ENCODE results near the gene FAM20B.
A peak's percentile ranks its signal among the peaks of the same experiment; 100 is the strongest.
"Not testable (repeated sequence)": the region's sequence is repeated elsewhere in the genome, so short reads cannot be mapped to it uniquely, and the experiment has no call there.

FAM20B gene

DNA sequence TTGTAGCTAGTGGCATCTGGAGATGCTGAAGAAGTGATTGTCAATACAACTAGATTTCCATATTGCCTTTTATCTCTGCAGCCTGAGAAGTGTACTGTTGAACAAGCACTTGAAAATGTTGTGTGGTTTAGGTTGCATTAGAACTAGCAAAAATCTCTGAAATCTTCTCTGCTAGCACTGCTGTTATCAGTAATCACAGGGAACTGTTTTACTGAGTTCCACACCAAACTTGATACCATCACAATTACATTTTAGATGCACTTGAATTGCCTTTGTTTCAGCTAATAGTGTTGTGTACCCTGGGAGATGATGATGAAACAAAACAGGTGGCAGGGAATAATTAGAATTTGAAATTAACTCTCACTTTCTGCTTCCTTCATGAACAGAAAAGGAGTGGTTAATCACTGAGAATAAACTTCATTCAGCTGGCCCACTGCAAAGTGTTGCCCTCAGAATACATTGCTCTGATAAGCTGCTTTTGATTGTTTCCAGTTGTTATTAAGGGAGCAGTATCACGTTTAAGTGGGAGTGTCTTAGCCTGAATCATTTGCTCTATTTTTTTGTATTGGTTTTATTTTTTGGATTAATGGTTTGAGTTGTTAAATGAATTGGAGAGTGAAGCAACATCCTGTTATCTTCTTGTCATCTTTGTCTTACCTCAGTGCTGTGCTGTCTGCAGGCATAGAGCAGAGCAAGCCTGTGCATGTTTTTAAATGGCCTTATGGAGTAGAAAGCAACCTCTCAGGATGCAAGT lies 13.0 kb downstream of the FAM20B start:
- whole genome bisulfite sequencing: 70% methylated on average over 1 of the region's 1 CpG
- Histone ChIP-seq H3K27me3 (ENCODE audit: insufficient read depth, low read length) (no peaks in the 10 kb centered on the region), H3K9ac (ENCODE audit: low read depth, low read length) (no peak overlapping the region), H3K9me3 (ENCODE audit: insufficient read depth, low read depth, low read length) (no peaks in the 10 kb centered on the region), H3K4me1 (ENCODE audit: insufficient read depth, low read length) (peaks cover 21% of the 10 kb centered on the region), H3K36me3 (ENCODE audit: insufficient read depth, low read length) (no peaks in the 10 kb centered on the region), H3K4me3 (ENCODE audit: low read length) (no peak overlapping the region), H3K27ac (ENCODE audit: low read depth, low read length) (0 out of 2 replicates have a peak overlapping the region, but pooled peaks have one; percentile 30)

- not testable (repeated sequence) for H3K9ac ChIP-seq (ENCODE audit: low read depth, low read length); H3K4me3 ChIP-seq (ENCODE audit: low read length); H3K27me3 ChIP-seq (ENCODE audit: insufficient read depth, low read length); H3K9me3 ChIP-seq (ENCODE audit: insufficient read depth, low read depth, low read length); H3K36me3 ChIP-seq (ENCODE audit: insufficient read depth, low read length); H3K27ac ChIP-seq (ENCODE audit: low read depth, low read length)
- WGBS: 85% methylated on average over 6 of the region's 9 CpGs
- peaks cover 13% of the 10 kb centered on the region for H3K4me1 ChIP-seq (ENCODE audit: insufficient read depth, low read length)
Measured at GRCh38 chr1:179039502-179040174, 13.9 kb downstream of the FAM20B start.

DNA sequence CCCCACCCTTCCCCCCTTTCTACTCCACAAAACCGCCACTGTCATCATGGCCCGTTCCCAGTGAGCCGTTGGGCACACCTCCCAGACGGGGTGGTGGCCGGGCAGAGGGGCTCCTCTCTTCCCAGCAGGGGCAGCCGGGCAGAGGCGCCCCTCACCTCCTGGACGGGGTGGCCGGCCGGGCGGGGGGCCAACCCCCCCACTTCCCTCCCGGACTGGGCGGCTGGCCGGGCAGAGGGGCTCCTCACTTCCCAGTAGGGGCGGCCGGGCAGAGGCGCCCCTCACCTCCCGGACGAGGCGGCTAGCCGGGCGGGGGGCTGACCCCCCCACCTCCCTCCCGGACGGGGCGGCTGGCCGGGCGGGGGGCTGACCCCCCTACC lies 14.5 kb downstream of the FAM20B start:
- H3K4me1 ChIP-seq (ENCODE audit: insufficient read depth, low read length); H3K27ac ChIP-seq (ENCODE audit: low read depth, low read length); H3K9me3 ChIP-seq (ENCODE audit: insufficient read depth, low read depth, low read length); H3K27me3 ChIP-seq (ENCODE audit: insufficient read depth, low read length); H3K9ac ChIP-seq (ENCODE audit: low read depth, low read length); H3K36me3 ChIP-seq (ENCODE audit: insufficient read depth, low read length); H3K4me3 ChIP-seq (ENCODE audit: low read length): not testable (repeated sequence)
- WGBS: 94% methylated on average over 27 of the region's 27 CpGs

GRCh38 chr1:179042087-179042486 lies 16.4 kb downstream of the FAM20B start:
- WGBS: 96% methylated on average over 8 of the region's 8 CpGs
- H3K36me3 ChIP-seq (ENCODE audit: insufficient read depth, low read length): peaks cover 7% of the 10 kb centered on the region; the same call in 1 of the 2 replicates
- no peak overlapping the region for H3K9ac ChIP-seq (ENCODE audit: low read depth, low read length)
- H3K27ac ChIP-seq (ENCODE audit: low read depth, low read length): no peak overlapping the region
- peaks cover 8% of the 10 kb centered on the region; the same call in 1 of the 2 replicates for H3K4me1 ChIP-seq (ENCODE audit: insufficient read depth, low read length)
- no peak overlapping the region for H3K4me3 ChIP-seq (ENCODE audit: low read length)
- H3K9me3 ChIP-seq (ENCODE audit: insufficient read depth, low read depth, low read length): no peaks in the 10 kb centered on the region
- no peaks in the 10 kb centered on the region for H3K27me3 ChIP-seq (ENCODE audit: insufficient read depth, low read length)

GRCh38 chr1:179042700-179043099 lies 17.0 kb downstream of the FAM20B start:
- no peak overlapping the region for H3K27ac ChIP-seq (ENCODE audit: low read depth, low read length)
- H3K4me1 ChIP-seq (ENCODE audit: insufficient read depth, low read length): peaks cover 8% of the 10 kb centered on the region; the same call in 1 of the 2 replicates
- WGBS: 95% methylated on average over 5 of the region's 5 CpGs
- H3K27me3 ChIP-seq (ENCODE audit: insufficient read depth, low read length): no peaks in the 10 kb centered on the region
- H3K4me3 ChIP-seq (ENCODE audit: low read length): no peak overlapping the region
- no peak overlapping the region for H3K9ac ChIP-seq (ENCODE audit: low read depth, low read length)
- peaks cover 7% of the 10 kb centered on the region; the same call in 1 of the 2 replicates for H3K36me3 ChIP-seq (ENCODE audit: insufficient read depth, low read length)
- H3K9me3 ChIP-seq (ENCODE audit: insufficient read depth, low read depth, low read length): no peaks in the 10 kb centered on the region

- Histone ChIP-seq H3K36me3 (ENCODE audit: insufficient read depth, low read length) (peaks cover 7% of the 10 kb centered on the region; the same call in 1 of the 2 replicates), H3K27ac (ENCODE audit: low read depth, low read length) (no peak overlapping the region), H3K4me3 (ENCODE audit: low read length) (no peak overlapping the region), H3K9ac (ENCODE audit: low read depth, low read length) (no peak overlapping the region), H3K27me3 (ENCODE audit: insufficient read depth, low read length) (no peaks in the 10 kb centered on the region), H3K9me3 (ENCODE audit: insufficient read depth, low read depth, low read length) (no peaks in the 10 kb centered on the region), H3K4me1 (ENCODE audit: insufficient read depth, low read length) (peaks cover 8% of the 10 kb centered on the region; the same call in 1 of the 2 replicates)
- WGBS: 99% methylated on average over 4 of the region's 4 CpGs
Measured at GRCh38 chr1:179043266-179043665, 17.6 kb downstream of the FAM20B start.

- Histone ChIP-seq H3K27ac (ENCODE audit: low read depth, low read length) (no peak overlapping the region), H3K9me3 (ENCODE audit: insufficient read depth, low read depth, low read length) (no peaks in the 10 kb centered on the region), H3K4me3 (ENCODE audit: low read length) (no peak overlapping the region), H3K4me1 (ENCODE audit: insufficient read depth, low read length) (peaks cover 2% of the 10 kb centered on the region; the same call in 1 of the 2 replicates), H3K9ac (ENCODE audit: low read depth, low read length) (no peak overlapping the region), H3K27me3 (ENCODE audit: insufficient read depth, low read length) (no peaks in the 10 kb centered on the region), H3K36me3 (ENCODE audit: insufficient read depth, low read length) (peaks cover 7% of the 10 kb centered on the region; the same call in 1 of the 2 replicates)
- 95% methylated on average over 5 of the region's 5 CpGs for WGBS
Measured at GRCh38 chr1:179043907-179044306, 18.2 kb downstream of the FAM20B start.

DNA sequence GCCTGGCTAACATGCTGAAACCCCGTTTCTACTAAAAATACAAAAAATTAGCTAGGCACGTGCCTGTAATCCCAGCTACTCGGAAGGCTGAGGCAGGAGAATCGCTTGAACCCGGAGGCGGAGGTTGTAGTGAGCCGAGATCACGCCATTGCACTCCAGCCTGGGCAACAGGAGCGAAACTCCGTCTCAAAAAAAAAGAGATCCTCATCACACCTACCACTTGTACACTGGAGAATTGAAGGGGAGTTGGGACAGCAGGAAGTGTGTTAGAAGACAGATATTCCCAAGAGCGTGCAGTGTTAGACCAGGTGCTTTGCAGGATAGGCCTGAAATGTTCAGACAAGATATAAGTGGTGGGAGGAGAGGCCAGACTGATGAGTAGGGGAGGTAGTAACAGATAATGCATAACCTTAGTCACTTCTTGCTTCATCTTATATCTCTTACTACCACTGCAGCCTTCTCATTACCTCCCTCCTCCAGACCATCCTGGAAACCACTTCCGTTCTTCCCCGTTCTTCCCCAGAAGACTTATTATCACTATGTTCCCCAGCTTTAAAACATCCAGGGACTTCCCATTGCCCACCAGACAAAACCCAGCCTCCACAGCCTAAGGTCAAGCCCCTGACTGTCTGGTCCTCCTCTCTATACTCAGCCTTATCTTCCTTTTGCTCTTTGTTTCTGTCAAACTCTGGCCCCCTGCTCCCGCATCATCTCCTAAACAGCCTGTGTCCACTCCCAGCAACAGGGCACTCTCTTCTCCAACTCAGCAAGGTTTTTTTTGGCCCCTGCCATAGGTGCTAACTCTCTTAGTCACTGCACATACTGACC lies 21.3 kb downstream of the FAM20B start:
- no peak overlapping the region for H3K27ac ChIP-seq (ENCODE audit: low read depth, low read length)
- H3K9ac ChIP-seq (ENCODE audit: low read depth, low read length): no peak overlapping the region
- WGBS: 93% methylated on average over 12 of the region's 14 CpGs
- H3K4me1 ChIP-seq (ENCODE audit: insufficient read depth, low read length): no peaks in the 10 kb centered on the region
- H3K9me3 ChIP-seq (ENCODE audit: insufficient read depth, low read depth, low read length): no peaks in the 10 kb centered on the region
- H3K4me3 ChIP-seq (ENCODE audit: low read length): no peak overlapping the region
- H3K27me3 ChIP-seq (ENCODE audit: insufficient read depth, low read length): no peaks in the 10 kb centered on the region
- H3K36me3 ChIP-seq (ENCODE audit: insufficient read depth, low read length): peaks cover 7% of the 10 kb centered on the region; the same call in 1 of the 2 replicates

GRCh38 chr1:179047636-179047997 lies 21.9 kb downstream of the FAM20B start:
- Histone ChIP-seq H3K9me3 (ENCODE audit: insufficient read depth, low read depth, low read length) (no peaks in the 10 kb centered on the region), H3K4me1 (ENCODE audit: insufficient read depth, low read length) (no peaks in the 10 kb centered on the region), H3K27ac (ENCODE audit: low read depth, low read length) (no peak overlapping the region)

DNA sequence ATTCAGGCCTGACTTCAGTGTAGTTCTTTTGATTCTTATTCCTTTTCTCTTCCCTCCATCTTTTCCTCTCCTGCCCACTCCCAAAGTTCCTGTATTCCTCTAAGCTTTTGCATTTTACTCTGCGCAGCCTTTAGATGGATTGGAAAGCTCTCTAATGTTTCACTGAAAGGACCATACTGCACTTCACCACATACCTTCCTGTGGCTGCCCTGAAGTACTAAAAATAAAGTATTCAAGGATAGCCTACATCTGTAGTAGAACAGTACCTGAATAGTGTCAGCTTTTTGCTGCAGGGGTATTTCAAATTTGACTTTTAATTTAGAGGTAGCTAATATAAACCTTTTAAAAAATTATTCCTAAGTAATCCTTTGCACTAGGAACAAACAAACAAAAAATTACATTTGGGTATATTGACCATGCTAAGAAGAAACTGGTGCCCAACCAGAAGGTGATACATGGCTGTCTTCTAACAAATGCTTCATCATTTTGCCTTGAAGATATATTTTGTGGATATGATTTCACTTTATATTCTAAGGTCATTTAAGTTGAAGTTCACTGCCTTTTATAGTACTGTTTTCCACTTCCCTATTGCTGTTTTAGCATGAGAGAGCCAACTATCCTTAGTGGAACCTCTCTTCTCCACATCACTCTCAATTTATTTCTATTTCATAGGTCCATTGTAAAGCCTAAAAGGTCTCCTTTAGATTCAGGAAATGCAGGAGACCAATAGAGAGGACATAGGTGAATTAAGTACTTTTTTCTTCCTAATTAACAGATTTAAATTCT lies 22.8 kb downstream of the FAM20B start:
- Histone ChIP-seq H3K27me3 (ENCODE audit: insufficient read depth, low read length) (no peaks in the 10 kb centered on the region), H3K4me3 (ENCODE audit: low read length) (no peak overlapping the region), H3K36me3 (ENCODE audit: insufficient read depth, low read length) (peaks cover 7% of the 10 kb centered on the region; the same call in 1 of the 2 replicates), H3K9ac (ENCODE audit: low read depth, low read length) (no peak overlapping the region), H3K9me3 (ENCODE audit: insufficient read depth, low read depth, low read length) (no peaks in the 10 kb centered on the region), H3K4me1 (ENCODE audit: insufficient read depth, low read length) (no peaks in the 10 kb centered on the region), H3K27ac (ENCODE audit: low read depth, low read length) (no peak overlapping the region)
- WGBS: 92% methylated on average over 1 of the region's 1 CpG

More at GRCh38 chr1:179047636-179047997, 21.9 kb downstream of the FAM20B start:
- H3K9ac ChIP-seq (ENCODE audit: low read depth, low read length): no peak overlapping the region
- peaks cover 7% of the 10 kb centered on the region; the same call in 1 of the 2 replicates for H3K36me3 ChIP-seq (ENCODE audit: insufficient read depth, low read length)
- no peak overlapping the region for H3K4me3 ChIP-seq (ENCODE audit: low read length)
- H3K27me3 ChIP-seq (ENCODE audit: insufficient read depth, low read length): no peaks in the 10 kb centered on the region
